ENCODE data around the gene BDH1. TPM values are rescaled to one million over a fixed set of nuclear protein-coding genes. Genes with fewer than 3 reads are reported as not detected.
A peak's percentile ranks its signal among the peaks of the same experiment; 100 is the strongest.

BDH1 gene
- total and polyA plus RNA-seq, 2 of the 13 experiments (the other 11 are each of a cell fraction or from before 2014, with no cell fraction given) = 21.2 to 71.9 TPM

DNA sequence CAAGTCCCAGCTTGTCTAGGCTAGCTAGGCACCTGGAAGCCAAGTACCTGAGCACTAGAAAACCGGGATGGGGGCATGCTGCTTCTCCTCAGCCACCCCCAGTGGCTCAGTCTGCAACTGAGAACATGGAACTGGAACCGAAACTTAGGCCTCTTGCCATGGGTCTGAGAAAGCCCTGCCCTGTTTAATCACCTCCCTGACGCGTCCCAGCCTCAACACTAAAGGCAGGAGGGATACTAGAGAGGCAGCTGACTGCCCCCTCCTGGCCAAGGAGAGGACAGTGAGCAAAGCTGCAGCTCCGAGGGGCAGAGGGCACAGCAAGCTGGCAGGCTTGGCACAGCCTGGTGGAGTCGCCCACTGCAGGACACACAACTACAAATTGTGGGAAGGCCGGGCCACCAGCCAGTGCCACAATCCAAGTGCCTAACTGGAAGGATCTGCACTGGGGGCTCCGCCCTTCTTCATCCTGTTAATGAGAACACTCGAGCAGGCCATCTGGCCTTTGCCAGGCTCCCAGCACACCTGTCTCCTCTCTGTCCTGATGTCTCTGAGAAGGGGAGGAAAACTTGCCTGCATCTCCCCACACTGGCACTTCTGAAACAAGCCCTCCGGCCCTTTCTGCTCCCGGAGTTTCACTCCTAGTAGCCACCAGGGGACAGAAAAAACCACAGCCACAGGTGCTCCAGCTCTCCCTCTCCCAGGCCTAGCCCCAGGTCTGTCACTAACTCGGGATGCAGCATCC, 53.7 kb downstream of the BDH1 start (continued):
- TF ChIP-seq ZFY (CRISPR knock-in tag; IDR thresholded peaks at IDR 0.05) (peak; percentile 52; the same call in 1 of the 2 replicates), ZC3H13 (CRISPR knock-in tag; IDR thresholded peaks at IDR 0.05) (no peak), ZNF317 (CRISPR knock-in tag; IDR thresholded peaks at IDR 0.05) (0 out of 2 replicates have a peak, but pooled peaks have one; percentile 31), PAX8 (CRISPR knock-in tag; IDR thresholded peaks at IDR 0.05; ENCODE audit: borderline replicate concordance) (peak; percentile 62; the same call in 1 of the 2 replicates), ZKSCAN1 (IDR thresholded peaks at IDR 0.05; ENCODE audit: low read length) (0 out of 2 replicates have a peak, but pooled peaks have one; percentile 23), NFKBIZ (CRISPR knock-in tag; IDR thresholded peaks at IDR 0.05) (no peak), MXD4 (CRISPR knock-in tag; IDR thresholded peaks at IDR 0.05) (0 out of 2 replicates have a peak, but pooled peaks have one; percentile 16), MEIS1 (CRISPR knock-in tag; IDR thresholded peaks at IDR 0.05; ENCODE audit: borderline replicate concordance) (peak; percentile 71; the same call in 1 of the 2 replicates), ZNF83 (CRISPR knock-in tag; IDR thresholded peaks at IDR 0.05; ENCODE audit: borderline replicate concordance) (peak; percentile 70; the same call in 1 of the 2 replicates), HDAC2 (CRISPR knock-in tag; IDR thresholded peaks at IDR 0.05) (0 out of 2 replicates have a peak, but pooled peaks have one; percentile 35), YY1 (IDR thresholded peaks at IDR 0.05; ENCODE audit: insufficient read depth, insufficient replicate concordance, low read depth, low read length) (peak; percentile 8), KDM2A (CRISPR knock-in tag; IDR thresholded peaks at IDR 0.05; ENCODE audit: borderline replicate concordance, low read depth) (peak; percentile 46; the same call in 1 of the 2 replicates), ZNF572 (CRISPR knock-in tag; IDR thresholded peaks at IDR 0.05) (peak; percentile 85; the same call in 1 of the 2 replicates), FOSL2 (CRISPR knock-in tag; IDR thresholded peaks at IDR 0.05) (no peak), SMC3 (IDR thresholded peaks at IDR 0.05; ENCODE audit: low read length) (peak; percentile 70), ZNF383 (CRISPR knock-in tag; IDR thresholded peaks at IDR 0.05; ENCODE audit: borderline replicate concordance) (0 out of 2 replicates have a peak, but pooled peaks have one; percentile 43), TEAD3 (CRISPR knock-in tag; optimal IDR thresholded peaks at IDR 0.05; ENCODE audit: borderline replicate concordance) (peak; percentile 36), ZBTB8A (CRISPR knock-in tag; IDR thresholded peaks at IDR 0.05; ENCODE audit: borderline replicate concordance, low read depth) (0 out of 2 replicates have a peak, but pooled peaks have one; percentile 18), HIVEP1 (CRISPR knock-in tag; IDR thresholded peaks at IDR 0.05) (0 out of 2 replicates have a peak, but pooled peaks have one; percentile 37), AGO2 (optimal IDR thresholded peaks at IDR 0.05; ENCODE audit: low read depth, low read length) (no peak), ZNF567 (CRISPR knock-in tag; IDR thresholded peaks at IDR 0.05; ENCODE audit: borderline replicate concordance) (0 out of 2 replicates have a peak, but pooled peaks have one; percentile 50), SUZ12 (IDR thresholded peaks at IDR 0.05; ENCODE audit: low read depth, low read length) (no peak), ZNF780A (CRISPR knock-in tag; IDR thresholded peaks at IDR 0.05) (no peak), ZNF768 (CRISPR knock-in tag; IDR thresholded peaks at IDR 0.05) (peak; percentile 44; the same call in 1 of the 2 replicates), XRCC5 (optimal IDR thresholded peaks at IDR 0.05; ENCODE audit: low read length) (no peak), ZZZ3 (CRISPR knock-in tag; IDR thresholded peaks at IDR 0.05; ENCODE audit: borderline replicate concordance) (0 out of 2 replicates have a peak, but pooled peaks have one; percentile 50)
- TF ChIP-seq, protein P1, sequence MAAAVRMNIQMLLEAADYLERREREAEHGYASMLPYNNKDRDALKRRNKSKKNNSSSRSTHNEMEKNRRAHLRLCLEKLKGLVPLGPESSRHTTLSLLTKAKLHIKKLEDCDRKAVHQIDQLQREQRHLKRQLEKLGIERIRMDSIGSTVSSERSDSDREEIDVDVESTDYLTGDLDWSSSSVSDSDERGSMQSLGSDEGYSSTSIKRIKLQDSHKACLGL (CRISPR knock-in tag; IDR thresholded peaks at IDR 0.05) = peak; percentile 39; the same call in 1 of the 2 replicates
